Stomach smooth muscle (tissue), 2 donors: ENCODE data around the gene ZC3H7A.

Source experiments
- H3K27ac ChIP-seq: one replicate; pipeline ENCODE4 v1.7.0; 2013; ENCODE audit warnings: mild to moderate bottlenecking, low read length, inconsistent platforms
- H3K27me3 ChIP-seq, 2 donors: one replicate each; pipeline ENCODE4 v1.7.0; 2013; ENCODE audit warnings: low read length in 2 of 2; ENCODE audit not compliant: insufficient read depth in 2 of 2, control insufficient read depth in 1 of 2
- H3K36me3 ChIP-seq, 2 donors: one replicate each; pipeline ENCODE4 v1.7.0; 2013; ENCODE audit warnings: low read length in 2 of 2; ENCODE audit not compliant: control insufficient read depth in 2 of 2, insufficient read depth in 2 of 2
- H3K4me1 ChIP-seq: one replicate; pipeline ENCODE4 v1.7.0; 2013; ENCODE audit warnings: low read length; ENCODE audit not compliant: control insufficient read depth, insufficient read depth
- H3K4me3 ChIP-seq, 2 donors: one replicate each; pipeline ENCODE4 v1.7.0; 2013; ENCODE audit warnings: low read length in 2 of 2
- H3K9ac ChIP-seq, 2 donors: one replicate each; pipeline ENCODE4 v1.7.0; 2013; ENCODE audit warnings: low read length in 2 of 2, mild to moderate bottlenecking in 1 of 2
- H3K9me3 ChIP-seq, 2 donors: one replicate each; pipeline ENCODE4 v1.7.0; 2013; ENCODE audit warnings: low read length in 2 of 2; ENCODE audit not compliant: control insufficient read depth in 2 of 2
- donor health status: healthy.
- donor health status: Pancreatic carcinoma.

ZC3H7A gene

GRCh38 chr16:11734653-11735043, 62.4 kb downstream of the ZC3H7A start:
- H3K9me3 ChIP-seq = no peaks in the 10 kb centered on the region
- no peaks in the 10 kb centered on the region for H3K27me3 ChIP-seq
- no peak overlapping the region for H3K9ac ChIP-seq
- no peak overlapping the region for H3K27ac ChIP-seq
- H3K4me3 ChIP-seq = no peak overlapping the region
- H3K4me1 ChIP-seq = peaks cover 13% of the 10 kb centered on the region
- peaks cover 15 to 40% of the 10 kb centered on the region in 2 donors for H3K36me3 ChIP-seq

GRCh38 chr16:11734025-11734652, 62.9 kb downstream of the ZC3H7A start:
- H3K27me3 ChIP-seq = no peaks in the 10 kb centered on the region
- H3K4me1 ChIP-seq = peaks cover 13% of the 10 kb centered on the region
- H3K9ac ChIP-seq = no peak overlapping the region
- no peaks in the 10 kb centered on the region for H3K9me3 ChIP-seq
- H3K27ac ChIP-seq = no peak overlapping the region
- peaks cover 15 to 45% of the 10 kb centered on the region in 2 donors for H3K36me3 ChIP-seq
- H3K4me3 ChIP-seq = no peak overlapping the region

GRCh38 chr16:11731222-11731621, 65.8 kb downstream of the ZC3H7A start:
- H3K4me1 ChIP-seq = peaks cover 13% of the 10 kb centered on the region
- peaks cover 24 to 47% of the 10 kb centered on the region in 2 donors for H3K36me3 ChIP-seq
- no peak overlapping the region for H3K9ac ChIP-seq
- H3K27ac ChIP-seq = no peak overlapping the region
- H3K27me3 ChIP-seq = no peaks in the 10 kb centered on the region
- no peak overlapping the region for H3K4me3 ChIP-seq
- no peaks in the 10 kb centered on the region for H3K9me3 ChIP-seq

GRCh38 chr16:11729787-11730186, 67.3 kb downstream of the ZC3H7A start:
- H3K4me3 ChIP-seq = no peak overlapping the region
- H3K9ac ChIP-seq = no peak overlapping the region
- peaks cover 14% of the 10 kb centered on the region for H3K4me1 ChIP-seq
- H3K27ac ChIP-seq = no peak overlapping the region
- H3K9me3 ChIP-seq = no peaks in the 10 kb centered on the region
- peaks cover 23 to 44% of the 10 kb centered on the region in 2 donors for H3K36me3 ChIP-seq
- no peaks in the 10 kb centered on the region for H3K27me3 ChIP-seq

- Histone ChIP-seq H3K27me3 (no peaks in the 10 kb centered on the region), H3K27ac (no peak overlapping the region), H3K9me3 (no peaks in the 10 kb centered on the region), H3K9ac (no peak overlapping the region), H3K36me3 (peaks cover 27 to 42% of the 10 kb centered on the region in 2 donors), H3K4me1 (peaks cover 3% of the 10 kb centered on the region), H3K4me3 (no peak overlapping the region)
Observed at GRCh38 chr16:11727796-11728543, 69.1 kb downstream of the ZC3H7A start.

- H3K9ac ChIP-seq = no peak overlapping the region
- no peaks in the 10 kb centered on the region for H3K9me3 ChIP-seq
- H3K36me3 ChIP-seq = peaks cover 18 to 37% of the 10 kb centered on the region in 2 donors
- H3K4me1 ChIP-seq = peaks cover 3% of the 10 kb centered on the region
- H3K4me3 ChIP-seq = no peak overlapping the region
- no peaks in the 10 kb centered on the region for H3K27me3 ChIP-seq
- H3K27ac ChIP-seq = no peak overlapping the region
Observed at GRCh38 chr16:11726008-11726407, 71.0 kb downstream of the ZC3H7A start.

GRCh38 chr16:11725457-11725856, 71.6 kb downstream of the ZC3H7A start:
- Histone ChIP-seq H3K36me3 (peaks cover 22 to 38% of the 10 kb centered on the region in 2 donors), H3K27me3 (no peaks in the 10 kb centered on the region), H3K27ac (no peak overlapping the region), H3K4me1 (peaks cover 3% of the 10 kb centered on the region), H3K9me3 (no peaks in the 10 kb centered on the region), H3K4me3 (no peak overlapping the region), H3K9ac (no peak overlapping the region)

GRCh38 chr16:11722468-11722808, 74.6 kb downstream of the ZC3H7A start:
- H3K4me3 ChIP-seq = no peak overlapping the region
- peaks cover 21 to 24% of the 10 kb centered on the region in 2 donors for H3K36me3 ChIP-seq
- peaks cover 7% of the 10 kb centered on the region for H3K4me1 ChIP-seq
- H3K9me3 ChIP-seq = no peaks in the 10 kb centered on the region
- no peak overlapping the region for H3K27ac ChIP-seq
- peak overlapping the region in 1 of 2 donors; percentile 10 for H3K9ac ChIP-seq
- H3K27me3 ChIP-seq = no peaks in the 10 kb centered on the region

- Histone ChIP-seq H3K27me3 (no peaks in the 10 kb centered on the region), H3K27ac (no peak overlapping the region), H3K36me3 (peaks cover 21 to 24% of the 10 kb centered on the region in 2 donors), H3K9me3 (no peaks in the 10 kb centered on the region), H3K9ac (peak overlapping the region in 1 of 2 donors; percentile 10), H3K4me1 (peaks cover 7% of the 10 kb centered on the region), H3K4me3 (no peak overlapping the region)
Observed at GRCh38 chr16:11721781-11722467, 75.1 kb downstream of the ZC3H7A start.

- Histone ChIP-seq H3K36me3 (peaks cover 16 to 19% of the 10 kb centered on the region in 2 donors), H3K4me1 (peaks cover 4% of the 10 kb centered on the region), H3K27ac (no peak overlapping the region), H3K4me3 (no peak overlapping the region), H3K9ac (no peak overlapping the region), H3K9me3 (no peaks in the 10 kb centered on the region), H3K27me3 (no peaks in the 10 kb centered on the region)
Observed at GRCh38 chr16:11719762-11720161, 77.3 kb downstream of the ZC3H7A start.
